GM19467 (cell line): ENCODE results near the gene R3HCC1L.

Experiments used
- ATAC-seq: cut with Tn5 transposase; IDR thresholded peaks from one replicate; pipeline ENCODE4 v1.9.1; 2021; ENCODE audit warnings: mild to moderate bottlenecking, moderate library complexity; ENCODE audit not compliant: unreplicated experiment

Gene R3HCC1L

DNA sequence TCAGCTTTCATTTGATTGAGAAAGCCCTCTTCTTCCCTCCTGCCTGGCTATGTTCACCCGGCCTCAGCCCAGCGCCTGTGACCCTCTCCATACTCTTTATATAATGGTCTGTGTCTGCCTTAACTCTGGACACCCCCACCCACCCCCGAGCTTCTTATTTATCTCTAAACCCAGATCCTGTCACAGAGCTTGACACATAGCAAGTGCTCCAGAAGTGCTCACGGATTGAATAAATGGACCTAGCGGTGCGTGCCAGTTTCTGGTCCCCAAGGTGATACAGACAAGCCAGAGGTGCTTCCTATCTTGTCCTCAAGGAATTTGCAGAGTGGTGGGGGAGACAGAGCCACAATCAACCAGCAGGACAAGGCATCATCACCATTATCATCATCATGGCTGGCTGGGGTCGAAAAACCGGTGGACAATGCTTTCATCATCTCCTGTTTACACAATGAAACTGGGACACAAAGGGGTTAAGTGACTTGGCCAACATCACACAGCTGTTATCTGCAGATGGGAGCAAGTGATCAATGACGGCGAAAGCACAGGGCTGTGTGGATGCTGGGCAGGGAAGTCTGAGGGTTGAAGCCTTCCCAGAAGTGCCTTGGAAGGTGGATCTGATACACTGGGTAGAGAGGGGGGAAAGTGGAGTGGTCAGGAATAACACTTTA lies 135.8 kb downstream of the R3HCC1L start:
- no peak for ATAC-seq

GRCh38 chr10:98270786-98271185 lies 136.3 kb downstream of the R3HCC1L start:
- no peak for ATAC-seq

DNA sequence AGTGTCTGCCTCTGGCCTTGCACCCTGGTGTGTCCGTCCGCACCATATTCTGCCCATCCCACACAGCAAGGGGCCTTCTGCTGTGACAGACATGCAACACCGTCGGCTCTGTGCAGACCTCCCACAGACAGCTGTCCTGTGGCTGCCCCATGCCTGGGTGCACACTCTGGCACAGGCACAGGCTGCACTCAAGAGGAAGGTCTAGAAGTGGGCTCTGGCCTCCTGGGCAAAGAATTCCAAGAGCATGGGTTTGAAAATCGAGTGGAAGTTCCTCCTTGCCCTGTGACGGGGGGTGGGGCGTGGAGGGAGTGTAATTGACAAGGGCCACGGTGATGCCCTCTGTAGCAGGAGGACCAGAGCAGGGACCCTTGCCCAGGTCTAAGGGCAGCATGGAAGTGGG lies 137.8 kb downstream of the R3HCC1L start:
- ATAC-seq = no peak

GRCh38 chr10:98272656-98273055 lies 138.2 kb downstream of the R3HCC1L start:
- ATAC-seq = no peak

GRCh38 chr10:98273057-98273850 lies 138.8 kb downstream of the R3HCC1L start:
- no peak for ATAC-seq

- no peak for ATAC-seq
Measured at GRCh38 chr10:98274562-98274961, 140.1 kb downstream of the R3HCC1L start.

DNA sequence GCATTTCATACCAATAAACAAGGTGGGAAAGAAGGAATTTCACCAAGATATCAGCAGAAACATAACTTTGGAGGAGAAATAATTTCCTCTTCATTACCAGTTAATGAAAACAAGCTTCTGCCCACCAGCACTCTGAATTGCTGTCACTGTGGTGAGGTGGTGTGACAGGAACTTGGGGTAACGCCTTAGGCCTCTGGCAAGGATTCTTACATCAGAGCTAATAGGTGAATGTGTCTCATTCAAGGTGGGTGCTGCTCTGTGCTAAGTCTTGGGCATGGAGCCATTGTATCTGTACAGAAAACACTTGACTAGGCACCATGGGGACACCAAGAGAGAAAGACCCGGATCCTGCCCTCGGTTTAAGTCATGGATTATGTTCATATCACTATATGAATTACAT lies 141.9 kb downstream of the R3HCC1L start:
- no peak for ATAC-seq

- ATAC-seq = no peak
Measured at GRCh38 chr10:98285416-98285815, 151.0 kb downstream of the R3HCC1L start.

DNA sequence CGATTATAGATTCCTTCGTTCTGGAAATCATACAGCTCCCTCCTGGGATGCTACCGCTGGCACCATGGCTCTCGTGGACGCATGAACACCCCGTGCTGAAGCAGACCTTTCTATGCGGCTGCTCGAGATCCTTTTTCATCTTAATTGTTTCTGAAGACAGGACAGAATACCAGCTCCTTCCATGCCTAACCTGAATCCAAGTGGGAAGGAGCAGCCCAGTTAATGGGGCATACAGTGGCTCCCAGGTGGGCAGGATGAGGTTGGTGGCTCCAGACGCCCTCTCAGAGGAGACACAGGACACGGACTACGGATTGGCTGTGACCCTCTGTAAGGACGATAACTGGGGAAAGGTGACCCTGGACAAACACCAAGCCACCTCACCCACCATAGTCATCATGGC lies 152.0 kb downstream of the R3HCC1L start:
- ATAC-seq = no peak

DNA sequence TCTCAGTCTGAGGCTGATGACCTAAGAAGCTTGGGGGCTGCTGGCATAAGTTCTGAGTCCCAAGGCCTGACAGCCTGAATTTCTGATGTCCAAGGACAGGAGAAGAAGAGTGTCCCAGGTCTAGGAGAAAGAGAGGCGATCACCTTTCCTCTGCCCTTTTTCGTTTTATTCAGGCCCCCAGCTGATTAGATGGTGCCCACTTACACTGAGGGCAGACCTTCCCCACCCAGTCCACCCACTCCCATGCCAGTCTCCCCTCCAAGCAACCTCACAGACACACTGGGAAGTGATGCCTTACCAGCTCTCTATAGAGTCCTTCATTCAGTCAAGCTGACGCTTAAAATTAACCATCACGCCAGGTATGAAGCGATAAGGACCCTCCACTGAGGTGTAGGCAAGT lies 152.9 kb downstream of the R3HCC1L start:
- ATAC-seq = no peak

DNA sequence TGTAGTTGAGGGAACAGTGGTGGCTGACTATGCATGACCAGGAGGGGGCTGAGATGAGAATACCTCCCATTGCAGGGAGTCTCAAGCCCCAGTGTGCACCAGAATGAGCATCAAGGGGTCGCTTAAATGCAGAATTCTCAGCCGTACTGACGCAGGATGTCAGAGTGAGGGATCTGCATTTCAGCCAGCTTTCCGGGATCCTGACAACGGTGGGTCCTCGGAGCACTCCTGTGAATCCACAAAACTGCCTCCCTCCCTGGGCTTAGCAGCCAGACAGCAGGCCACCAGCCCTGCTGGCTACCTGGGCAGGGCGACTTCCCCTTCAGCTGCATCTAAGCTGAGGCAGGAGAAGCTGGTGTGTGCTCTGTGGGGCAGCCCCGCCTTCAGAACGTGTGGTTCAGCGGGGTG lies 155.3 kb downstream of the R3HCC1L start:
- ATAC-seq = no peak

GRCh38 chr10:98292971-98293370 lies 158.5 kb downstream of the R3HCC1L start:
- no peak for ATAC-seq

DNA sequence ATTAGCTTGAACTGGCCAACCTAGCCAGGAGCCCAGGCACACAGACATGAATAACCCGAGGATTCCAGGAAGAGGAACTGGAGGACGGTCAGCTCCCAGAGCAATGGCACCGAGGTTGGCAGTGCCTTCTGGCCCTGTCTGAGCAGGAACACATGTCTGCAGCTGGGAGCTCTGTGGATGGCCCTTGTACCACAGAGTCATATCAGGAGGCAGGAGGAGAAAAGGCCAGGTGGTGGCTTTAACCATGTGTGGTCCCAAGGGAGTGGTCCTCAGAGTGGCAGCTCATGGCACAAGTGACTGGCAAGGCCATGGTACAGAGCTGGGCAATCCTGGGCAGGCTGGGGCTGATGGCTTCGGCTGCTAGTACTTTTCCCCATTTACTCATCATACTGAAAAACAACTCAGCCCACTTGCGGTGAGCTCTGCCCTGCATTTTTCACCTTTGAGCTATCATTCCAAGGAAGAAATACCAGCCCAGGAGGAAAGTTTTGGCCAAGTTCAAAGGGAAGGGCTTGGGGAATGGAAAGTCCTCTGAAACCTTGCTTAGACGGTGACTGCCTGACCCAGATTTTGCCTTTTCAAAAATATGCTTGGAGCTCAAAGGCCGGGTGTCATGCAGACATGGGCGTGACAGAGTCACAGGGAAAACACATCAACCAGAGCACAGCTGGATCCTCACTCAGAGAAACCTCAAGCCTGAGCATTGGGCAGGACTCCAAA lies 159.3 kb downstream of the R3HCC1L start:
- ATAC-seq = no peak

DNA sequence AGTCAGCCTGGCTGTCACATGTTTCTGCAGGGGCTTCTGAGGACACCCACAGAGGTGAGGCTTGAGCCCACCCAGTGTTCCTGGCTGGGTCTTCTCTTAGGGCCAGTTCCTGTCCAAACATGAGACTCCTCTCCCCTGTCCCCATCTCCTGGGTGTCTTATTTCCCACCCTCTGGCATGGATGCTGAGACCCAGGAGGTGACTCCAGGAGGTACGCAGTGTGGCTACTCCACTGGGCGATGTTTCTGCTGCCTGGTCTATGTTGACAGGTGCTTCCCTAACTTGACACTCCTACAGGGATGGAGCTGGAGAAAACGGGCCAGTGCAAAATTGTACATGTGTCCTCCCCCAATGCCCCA lies 159.8 kb downstream of the R3HCC1L start:
- no peak for ATAC-seq
